GM19397 (cell line): ENCODE data around the gene CHD2.

ENCODE experiments used
- ATAC-seq: cut with Tn5 transposase; IDR thresholded peaks from one replicate; pipeline ENCODE4 v1.9.1; 2021; ENCODE audit warnings: mild to moderate bottlenecking, moderate library complexity; ENCODE audit not compliant: unreplicated experiment

Gene CHD2

DNA sequence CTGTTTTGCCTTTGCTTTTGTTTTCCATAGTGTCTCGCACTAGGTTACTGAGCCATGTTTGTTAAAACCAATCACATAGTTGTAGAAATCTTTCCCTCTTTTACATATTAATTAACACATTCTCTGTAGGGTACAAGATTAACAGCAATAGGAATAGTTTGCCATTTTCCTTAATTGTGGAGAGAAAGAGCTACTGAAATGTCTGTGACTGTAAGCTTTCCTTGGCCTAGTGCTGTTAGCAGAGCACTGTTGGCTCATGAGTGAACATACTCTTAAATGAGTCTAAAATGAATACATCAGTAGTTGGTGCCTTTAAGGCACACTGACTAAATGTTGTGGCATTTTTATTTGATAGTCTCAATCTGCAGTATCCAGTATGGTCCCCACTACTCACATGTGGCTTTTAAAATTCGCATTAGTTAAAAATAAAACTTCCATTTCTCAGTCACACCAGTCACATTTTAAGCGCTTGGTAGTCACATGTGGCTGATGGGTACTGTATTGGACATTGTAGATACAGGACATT is 28.2 kb downstream of the CHD2 start:
- no peak for ATAC-seq

DNA sequence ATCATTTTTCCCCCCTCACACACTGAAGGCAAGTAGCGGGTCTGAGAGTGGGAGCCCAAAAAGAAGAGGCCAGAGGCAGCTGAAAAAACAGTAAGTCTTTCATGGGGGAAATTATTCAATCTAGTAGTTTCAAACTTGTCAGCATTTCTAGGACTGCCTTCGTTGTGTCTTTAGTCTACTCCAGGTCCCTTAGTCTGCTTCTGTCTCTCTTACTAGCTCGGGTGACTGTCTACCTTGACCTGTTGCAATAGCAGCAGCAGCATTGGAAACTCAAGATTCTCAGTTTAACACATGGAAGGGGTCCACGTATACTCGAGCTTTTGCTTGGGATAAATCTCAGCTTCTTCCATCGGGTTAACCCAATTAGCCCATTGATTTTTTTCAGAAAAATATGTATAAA is 28.9 kb downstream of the CHD2 start:
- no peak for ATAC-seq

DNA sequence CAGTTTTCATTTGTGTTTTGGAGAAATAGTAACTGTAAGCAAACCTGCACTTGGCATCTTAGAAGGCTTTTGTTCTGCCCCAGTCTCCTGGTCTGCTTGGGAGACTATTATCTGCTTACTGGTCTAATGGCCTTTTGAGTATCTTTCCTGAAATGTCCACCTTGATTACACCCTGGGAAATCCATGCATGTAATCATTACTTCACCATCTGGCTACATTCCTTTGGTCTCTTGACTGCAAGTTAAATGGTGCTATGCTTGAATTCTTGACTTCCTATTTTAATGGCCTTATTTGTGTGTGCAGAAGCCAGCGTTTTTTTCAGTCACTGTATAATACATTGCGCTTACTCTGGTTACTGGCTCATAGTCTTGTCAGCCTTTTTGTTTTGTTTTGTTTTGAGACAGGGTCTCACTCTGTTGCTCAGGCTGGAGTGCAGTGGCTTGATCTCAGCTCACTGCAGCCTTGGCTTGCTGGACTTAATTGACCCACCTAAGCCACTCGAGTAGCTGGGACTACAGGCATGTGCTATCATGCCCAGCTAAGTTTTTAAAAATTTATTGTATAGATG is 30.0 kb downstream of the CHD2 start:
- ATAC-seq, result no peak

DNA sequence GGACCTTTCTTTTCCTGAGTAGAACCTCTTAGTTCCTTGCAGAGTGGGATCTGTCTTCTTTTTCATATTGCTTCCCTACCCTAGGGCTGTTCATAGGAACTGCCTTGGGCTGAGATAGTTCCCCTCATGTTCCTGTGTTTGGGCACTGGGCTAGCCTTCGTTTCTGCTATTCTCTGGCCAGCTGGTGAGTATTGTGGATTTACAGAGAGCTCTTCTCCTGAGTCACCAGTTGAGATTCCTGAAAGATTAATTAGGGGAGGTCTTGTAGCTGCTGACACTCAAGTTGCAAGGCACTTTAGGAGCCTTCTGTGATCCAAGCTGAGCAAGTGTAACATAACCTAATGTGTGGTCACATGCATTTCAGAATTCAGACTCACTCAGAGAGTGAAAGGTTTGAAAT is 30.7 kb downstream of the CHD2 start:
- no peak for ATAC-seq

DNA sequence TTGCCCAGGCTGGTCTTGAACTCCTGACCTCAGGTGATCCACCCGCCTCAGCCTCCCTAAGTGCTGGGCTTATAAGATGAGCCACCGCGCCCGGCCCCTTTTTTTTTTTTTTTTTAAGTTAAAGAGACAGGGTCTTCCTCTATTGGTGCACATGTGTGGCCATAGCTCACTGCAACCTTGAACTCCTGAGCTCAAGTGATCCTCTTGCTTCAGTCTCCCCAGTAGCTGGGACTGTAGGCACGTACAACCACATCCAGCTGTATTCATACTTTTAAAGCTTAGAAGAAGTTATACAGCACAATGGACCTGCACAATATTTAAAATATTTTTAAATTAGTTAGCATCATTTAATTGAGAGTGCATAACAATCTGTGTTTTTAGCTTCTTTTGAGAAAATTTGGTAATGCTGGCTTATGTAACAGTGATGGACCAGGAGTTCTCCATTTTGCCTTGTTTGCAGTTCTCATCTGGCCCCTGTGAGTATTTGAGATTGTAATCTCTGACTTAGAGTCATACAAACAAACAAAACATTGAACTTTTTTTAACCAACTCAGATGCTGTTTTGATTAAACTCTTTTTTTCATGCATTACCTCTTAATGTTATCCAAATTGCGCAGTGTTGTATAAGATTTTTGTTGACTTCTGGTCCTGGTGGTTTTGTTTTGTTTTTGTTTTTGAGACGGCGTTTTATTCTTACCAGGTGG is 33.0 kb downstream of the CHD2 start:
- no peak for ATAC-seq

DNA sequence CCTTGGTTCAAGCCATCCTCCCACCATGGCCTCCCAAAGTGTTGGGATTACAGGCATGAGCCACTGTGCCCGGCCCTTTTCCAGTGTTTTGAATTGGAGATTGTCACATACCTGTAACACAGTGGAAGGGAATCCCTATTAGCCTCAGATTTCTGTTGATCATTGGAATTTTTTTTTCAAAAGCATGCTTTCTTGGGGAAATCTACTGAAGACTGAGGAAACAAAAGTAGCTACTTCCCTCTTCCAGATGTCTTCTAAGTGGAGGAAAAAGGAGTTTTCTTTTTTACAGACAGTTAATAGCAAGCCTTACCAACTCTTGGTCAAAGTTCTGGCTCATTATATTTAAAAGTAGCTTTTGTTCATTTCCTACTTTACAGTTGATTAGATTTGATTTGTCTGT is 33.7 kb downstream of the CHD2 start:
- no peak for ATAC-seq

DNA sequence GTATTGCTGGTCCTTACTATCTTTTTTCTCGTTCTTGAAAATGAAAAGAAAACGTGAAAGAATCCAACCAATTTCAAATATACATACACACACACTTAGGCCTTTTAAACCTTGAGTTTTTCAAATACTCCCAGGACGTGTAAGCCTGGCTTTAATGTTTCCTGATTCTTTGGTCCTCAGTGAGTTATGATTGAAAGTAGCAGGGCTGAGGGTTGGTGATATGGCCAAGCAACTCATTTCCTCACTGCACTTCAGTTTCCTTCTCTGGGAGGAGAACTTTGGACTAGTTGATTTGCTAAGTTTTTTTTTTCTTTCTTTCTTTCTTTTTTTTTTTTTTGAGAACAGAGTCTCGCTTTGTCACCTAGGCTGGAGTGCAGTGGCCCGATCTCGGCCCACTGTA is 34.6 kb downstream of the CHD2 start:
- no peak for ATAC-seq

DNA sequence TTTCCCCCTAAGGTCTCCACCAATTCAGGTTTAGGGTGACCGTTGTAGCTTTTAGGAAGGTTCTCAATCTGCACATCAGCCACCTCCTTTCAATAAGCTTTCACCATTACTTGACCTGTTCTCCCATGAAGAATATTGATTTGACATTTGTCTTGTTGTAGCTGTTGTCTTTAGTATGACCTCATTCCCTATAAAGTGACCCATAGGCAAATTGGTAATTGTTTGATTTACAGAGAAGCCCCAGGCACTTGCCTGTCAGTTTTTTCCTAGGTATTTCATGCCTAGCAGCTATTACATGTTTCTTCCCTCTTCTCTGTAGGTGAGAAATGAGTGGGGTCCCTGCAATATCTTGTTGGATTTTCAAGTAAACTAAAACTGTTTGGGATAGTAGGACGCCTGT is 36.0 kb downstream of the CHD2 start:
- no peak for ATAC-seq

DNA sequence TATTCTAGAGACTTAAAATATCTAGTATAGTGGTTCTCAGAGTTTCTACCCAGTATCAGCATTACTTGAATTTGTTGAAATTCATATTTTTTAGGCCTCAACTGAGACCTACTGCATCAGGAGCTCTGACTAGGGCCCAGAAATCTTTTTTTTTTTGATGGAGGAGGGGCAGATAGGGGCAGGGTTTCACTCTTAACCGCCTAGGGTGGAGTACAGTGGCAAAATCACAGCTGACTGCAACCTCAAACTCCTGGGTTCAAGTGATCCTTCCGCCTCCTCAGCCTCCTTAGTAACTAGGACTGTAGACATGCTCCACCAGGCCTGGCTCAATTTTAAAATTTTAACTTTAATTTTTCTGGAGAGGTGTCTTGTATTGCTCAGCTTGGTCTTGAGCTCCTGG is 36.6 kb downstream of the CHD2 start:
- no peak for ATAC-seq

DNA sequence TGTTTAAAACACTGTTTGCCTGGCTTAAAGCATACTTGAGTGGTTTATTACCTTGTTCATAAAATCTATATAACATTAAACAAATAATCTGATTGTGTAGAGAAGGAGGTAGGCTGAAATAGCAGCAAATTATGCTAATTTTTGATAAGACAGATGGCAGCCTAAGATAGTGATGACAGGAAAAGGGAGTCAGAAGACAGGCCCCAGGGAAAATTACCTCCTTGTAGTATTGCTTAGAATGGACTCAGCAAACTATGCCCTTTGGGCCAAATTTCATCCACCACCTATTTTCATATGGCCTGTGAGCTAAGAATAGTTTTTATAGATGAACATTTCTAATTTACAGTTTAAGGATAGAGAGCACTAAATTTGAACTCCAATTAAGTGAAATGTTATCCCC is 37.8 kb downstream of the CHD2 start:
- ATAC-seq, result no peak

DNA sequence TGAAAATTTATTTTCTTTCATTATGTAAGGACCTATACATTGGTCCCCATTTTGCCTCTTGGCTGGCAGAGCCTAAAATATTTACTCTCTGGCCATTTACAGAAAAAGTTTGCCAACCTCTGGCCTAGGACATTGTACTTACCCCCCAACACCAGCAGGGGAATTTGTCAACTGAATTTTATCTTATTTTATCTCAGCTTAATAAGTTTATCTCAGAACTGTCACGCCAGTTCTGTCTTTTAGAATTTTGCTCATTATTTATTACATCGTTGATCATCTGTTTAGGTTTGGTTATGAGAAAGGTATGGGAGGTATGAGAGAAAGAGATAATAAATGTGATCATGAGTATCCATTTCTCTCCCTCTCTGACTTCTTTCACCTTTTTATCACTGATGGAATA is 38.3 kb downstream of the CHD2 start:
- no peak for ATAC-seq

DNA sequence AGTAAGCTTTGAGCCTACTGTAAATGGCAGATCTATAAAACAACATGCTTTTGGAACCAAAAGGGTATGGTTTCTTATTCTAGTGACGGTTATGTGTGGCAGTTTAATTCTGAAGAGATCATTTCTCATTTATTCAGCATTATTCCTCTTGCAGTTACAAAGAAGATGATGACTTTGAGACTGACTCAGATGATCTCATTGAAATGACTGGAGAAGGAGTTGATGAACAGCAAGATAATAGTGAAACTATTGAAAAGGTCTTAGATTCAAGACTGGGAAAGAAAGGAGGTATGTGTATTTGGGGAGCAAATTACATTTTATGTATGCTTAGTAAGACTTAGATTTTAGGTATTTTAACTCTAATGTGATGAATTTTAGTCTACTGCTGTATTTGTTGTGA is 41.5 kb downstream of the CHD2 start:
- no peak for ATAC-seq

DNA sequence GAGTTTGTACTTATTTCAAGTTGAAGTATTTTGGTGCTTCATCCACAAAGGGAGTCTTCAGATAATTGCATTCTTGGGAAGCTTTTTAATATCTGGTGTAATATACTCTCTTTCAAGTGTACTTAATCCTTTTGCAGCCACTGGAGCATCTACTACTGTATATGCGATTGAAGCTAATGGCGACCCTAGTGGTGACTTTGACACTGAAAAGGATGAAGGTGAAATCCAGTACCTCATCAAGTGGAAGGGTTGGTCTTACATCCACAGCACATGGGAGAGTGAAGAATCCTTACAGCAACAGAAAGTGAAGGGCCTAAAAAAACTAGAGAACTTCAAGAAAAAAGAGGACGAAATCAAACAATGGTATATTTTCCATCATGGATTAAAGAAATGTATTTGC is 42.6 kb downstream of the CHD2 start:
- ATAC-seq, result no peak

DNA sequence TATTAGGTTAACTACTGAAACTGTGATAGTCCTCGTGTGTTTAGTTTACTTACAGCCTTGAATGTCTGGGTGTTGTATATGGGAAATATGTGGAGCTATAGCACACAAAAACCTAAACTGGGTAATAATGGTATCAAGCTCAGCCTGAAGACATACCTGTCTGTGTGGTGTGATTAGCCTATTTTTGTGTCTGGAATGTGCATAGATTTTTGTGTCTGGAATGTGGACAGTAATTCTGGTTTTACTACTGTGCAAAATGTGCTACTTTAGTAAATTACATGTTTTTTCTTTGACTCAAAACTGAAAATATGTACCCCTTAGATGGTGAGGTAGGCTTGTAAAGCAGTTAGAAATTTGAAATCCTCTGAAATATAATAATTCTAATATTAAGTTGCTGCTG is 43.5 kb downstream of the CHD2 start:
- ATAC-seq, result no peak

DNA sequence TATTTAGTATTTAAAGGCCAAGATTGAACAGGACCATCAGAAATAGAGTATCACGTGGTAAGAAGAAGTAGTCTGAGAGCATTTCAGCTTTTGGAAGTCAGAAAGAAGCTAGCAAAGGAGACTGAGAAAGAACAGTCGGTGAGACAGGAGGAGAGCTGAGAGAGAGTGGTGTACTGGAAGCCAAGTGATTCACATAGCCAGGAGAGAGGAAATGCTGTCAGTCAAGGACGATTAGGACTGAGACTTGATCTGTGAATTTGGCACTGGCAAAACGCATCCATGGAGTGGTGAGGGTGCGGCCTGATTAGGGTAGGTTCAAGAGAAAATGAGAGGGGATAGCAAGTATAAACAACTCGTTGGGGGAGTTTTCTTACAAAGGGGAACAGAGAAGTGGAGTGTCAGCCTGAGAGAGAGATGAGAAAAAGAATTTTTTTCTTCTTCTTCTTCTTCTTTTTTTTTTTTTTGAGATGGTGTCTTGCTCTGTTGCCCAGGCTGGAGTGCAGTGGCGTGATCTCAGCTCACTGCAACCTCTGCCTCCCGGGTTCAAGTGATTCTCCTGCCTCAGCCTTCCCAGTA is 44.9 kb downstream of the CHD2 start:
- no peak for ATAC-seq

DNA sequence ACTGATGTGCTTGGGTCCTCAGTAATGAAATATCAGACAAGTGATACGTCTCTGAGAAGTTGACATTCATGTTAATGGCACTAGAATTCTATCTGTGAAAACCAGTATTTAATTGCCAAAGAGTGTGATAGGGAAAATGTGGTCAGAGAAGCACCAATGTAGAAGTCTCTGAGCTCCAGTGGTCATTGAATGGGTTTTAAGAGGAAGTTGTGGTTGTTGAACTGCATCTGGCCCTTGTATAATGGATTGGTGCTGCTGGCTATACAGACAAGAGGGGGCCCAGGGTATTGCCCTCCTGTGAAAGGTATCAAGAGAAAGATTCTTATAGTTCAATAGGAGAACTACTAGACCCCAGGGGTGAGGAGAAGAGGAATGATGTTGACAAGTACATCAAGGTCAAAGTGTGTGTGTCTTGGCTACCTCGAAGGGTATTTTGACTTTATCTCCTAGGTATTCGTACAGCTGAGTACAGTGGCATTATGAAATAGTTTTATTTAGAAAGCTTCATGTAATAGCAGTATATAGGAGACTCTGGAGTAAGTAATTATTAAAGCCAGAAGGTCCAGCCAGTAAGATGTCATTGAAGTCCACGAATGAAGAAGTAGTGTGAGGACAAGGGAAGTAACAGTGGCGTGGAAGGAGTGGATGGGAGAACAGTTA is 47.1 kb downstream of the CHD2 start:
- no peak for ATAC-seq

DNA sequence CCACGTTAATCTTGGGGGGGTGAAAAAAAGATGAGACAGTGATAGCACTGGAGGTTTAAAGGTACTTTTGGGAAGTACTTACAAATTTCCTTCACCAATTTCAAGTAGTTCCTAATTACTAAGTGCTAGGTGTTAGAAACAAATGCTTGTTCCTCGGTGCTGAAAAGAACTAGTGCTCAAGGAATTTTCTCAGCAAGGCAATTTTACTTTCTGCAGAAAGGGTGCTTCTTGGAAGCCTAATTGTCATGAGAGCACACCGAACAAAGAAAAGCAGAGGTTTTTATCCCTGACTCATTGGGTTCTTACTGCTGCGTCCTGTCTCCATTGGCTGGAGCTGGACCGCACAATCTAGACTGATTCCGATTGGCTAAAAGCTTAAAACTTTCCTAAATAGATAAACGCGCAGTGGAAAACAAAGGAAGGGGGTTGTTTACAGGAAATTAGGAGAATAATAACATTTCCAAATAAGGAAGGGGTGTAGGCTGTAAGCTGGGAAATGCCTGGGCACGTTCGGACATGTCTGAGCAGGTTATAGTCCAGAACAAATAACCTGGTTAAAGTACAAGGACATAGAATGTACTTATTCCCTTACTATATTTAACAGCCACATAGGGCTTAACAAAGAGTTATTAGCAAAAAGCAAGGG is 49.6 kb downstream of the CHD2 start:
- ATAC-seq, result no peak

DNA sequence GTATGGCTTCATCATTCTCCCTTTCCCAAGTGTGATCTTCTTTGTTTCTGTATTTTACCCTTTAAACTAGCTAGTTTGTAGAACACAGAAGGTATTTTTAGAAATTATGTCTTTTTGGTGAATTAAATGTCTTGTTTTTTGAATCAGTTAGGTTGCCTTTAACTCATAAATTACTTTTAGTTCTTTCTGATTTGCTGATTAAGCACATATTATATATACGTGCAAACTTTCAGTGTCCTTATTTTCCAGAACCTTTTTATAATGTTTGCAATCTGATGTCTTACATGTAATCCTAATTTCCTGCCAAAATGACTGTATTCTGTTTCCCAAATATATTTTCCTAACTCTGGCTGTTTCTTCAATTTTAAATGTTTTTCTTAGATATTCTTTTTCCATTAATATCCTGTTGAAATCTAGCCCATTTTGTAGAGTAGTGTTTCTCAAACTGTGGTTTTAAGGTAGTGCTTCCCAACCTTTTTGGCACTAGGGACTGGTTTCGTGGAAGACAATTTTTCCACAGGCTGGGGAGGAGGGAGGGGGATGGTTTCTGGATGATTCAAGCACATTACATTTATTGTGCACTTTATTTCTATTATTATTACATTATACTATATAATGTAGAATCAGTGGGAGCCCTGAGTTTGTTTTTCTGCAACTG is 51.8 kb downstream of the CHD2 start:
- no peak for ATAC-seq

DNA sequence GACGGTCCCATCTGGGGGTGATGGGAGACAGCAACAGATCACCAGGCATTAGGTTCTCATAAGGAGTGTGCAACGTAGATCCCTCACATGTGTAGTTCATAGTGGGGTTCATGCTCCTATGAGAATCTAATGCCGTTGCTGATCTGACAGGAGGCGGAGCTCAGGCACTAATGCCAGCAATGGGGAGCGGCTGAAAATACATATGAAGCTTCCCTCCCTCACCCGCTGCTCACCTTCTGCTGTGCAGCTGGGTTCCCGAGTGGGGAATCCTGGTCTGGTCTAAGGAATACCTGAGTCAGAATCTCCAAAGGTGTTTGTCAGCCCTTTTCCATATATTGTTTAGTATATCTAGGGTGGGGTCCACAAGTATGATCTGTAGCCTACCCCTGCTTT is 52.3 kb downstream of the CHD2 start:
- ATAC-seq, result no peak

DNA sequence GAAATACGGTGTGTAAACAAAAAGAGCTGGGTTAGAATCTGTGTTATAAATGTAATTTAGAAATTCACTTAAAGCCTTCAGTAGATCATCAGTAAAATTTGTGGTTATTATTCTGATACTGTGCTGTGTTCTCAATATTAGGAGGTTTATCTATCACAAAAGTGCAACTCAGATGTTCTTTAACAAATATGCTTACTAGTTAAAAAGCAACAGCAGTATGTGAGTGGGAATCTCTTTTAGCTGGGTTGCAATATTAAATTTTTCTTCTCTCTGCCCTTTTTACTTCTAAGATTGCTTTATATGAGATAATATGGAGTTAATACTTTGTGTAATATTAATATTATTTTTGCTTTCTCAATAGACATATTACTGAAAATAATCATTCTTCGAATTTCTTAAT is 53.4 kb downstream of the CHD2 start:
- no peak for ATAC-seq

DNA sequence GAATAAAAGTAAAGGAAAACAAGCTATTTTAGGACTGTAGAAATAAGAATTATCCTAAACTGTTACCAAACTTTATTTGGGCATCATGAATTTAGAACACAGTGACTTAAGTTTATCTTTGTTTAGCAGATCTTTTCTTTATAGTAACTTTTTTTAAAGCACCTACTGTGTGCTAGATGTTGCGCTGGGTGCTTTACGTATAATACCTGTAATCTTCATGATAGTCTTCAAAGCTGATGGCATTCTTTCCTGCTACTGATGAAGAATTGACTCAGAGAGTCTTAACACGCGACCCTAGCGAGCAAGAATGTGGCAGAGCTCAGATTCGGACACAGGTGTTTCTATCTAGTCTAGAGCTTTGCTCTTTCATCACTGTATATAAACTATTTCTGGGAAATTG is 53.9 kb downstream of the CHD2 start:
- ATAC-seq, result no peak
